ENCODE measurements around the gene INTS2.
"Not testable (repeated sequence)": the region's sequence is repeated elsewhere in the genome, so short reads cannot be mapped to it uniquely, and the experiment has no call there.

Gene INTS2

GRCh38 chr17:61822326-61823285 lies 105.2 kb downstream of the INTS2 start:
- no peak for DNase-seq (ENCODE audit: low read depth)

DNA sequence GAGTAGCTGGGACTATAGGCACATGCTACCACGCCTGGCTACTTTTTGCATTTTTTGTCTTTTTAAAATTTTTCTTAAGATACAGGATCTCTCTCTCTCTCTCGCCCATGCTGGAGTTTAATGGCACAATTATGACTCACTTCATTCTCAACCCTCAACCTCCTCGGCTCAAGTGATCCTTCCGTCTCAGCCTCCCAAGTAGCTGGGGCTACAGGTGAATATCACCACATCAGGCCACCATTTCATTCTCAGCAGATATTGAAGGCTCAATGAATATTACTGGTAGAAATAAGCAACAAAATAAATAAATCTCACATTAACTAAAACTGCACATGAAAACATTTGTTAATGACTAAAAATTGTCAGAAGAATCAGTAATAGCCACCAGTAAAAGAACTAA lies 106.1 kb downstream of the INTS2 start:
- DNase-seq (ENCODE audit: low read depth) = no peak

- not testable (repeated sequence) for DNase-seq (ENCODE audit: low read depth)
These were observed 108.5 kb downstream of the INTS2 start for GRCh38 chr17:61819265-61819664.

- no peak for DNase-seq (ENCODE audit: low read depth)
These were observed 109.6 kb downstream of the INTS2 start for GRCh38 chr17:61818225-61818624.

- no peak for DNase-seq (ENCODE audit: low read depth)
These were observed 110.3 kb downstream of the INTS2 start for GRCh38 chr17:61817452-61817851.

GRCh38 chr17:61816538-61816937 lies 111.2 kb downstream of the INTS2 start:
- no peak for DNase-seq (ENCODE audit: low read depth)

- DNase-seq (ENCODE audit: low read depth) = no peak
These were observed 111.8 kb downstream of the INTS2 start for GRCh38 chr17:61815863-61816503.

All from stimulated activated CD8-positive, alpha-beta memory T cell treated with anti-CD3 and anti-CD28 coated beads, Interleukin-12 subunit alpha, Interleukin-12 subunit beta, amount 100 ng/mL, for 4 hours (primary cell).